GM21381 (cell line): ENCODE measurements around the gene ATF6B.

Experiments used
- ATAC-seq: cut with Tn5 transposase; IDR thresholded peaks from one replicate; pipeline ENCODE4 v1.9.1; 2021; ENCODE audit warnings: mild to moderate bottlenecking, moderate library complexity; ENCODE audit not compliant: unreplicated experiment

Gene ATF6B

GRCh38 chr6:32132110-32132509 lies 4.1 kb upstream of the ATF6B start:
- ATAC-seq: no peak

GRCh38 chr6:32131439-32131948 lies 3.4 kb upstream of the ATF6B start:
- ATAC-seq: no peak

- ATAC-seq: peak; percentile 19
Measured at GRCh38 chr6:32129297-32130088, 1.4 kb upstream of the ATF6B start.

GRCh38 chr6:32128751-32129296 lies 778 bp upstream of the ATF6B start:
- ATAC-seq: no peak

- no peak for ATAC-seq
Measured at GRCh38 chr6:32127409-32127716, 683 bp downstream of the ATF6B start.

DNA sequence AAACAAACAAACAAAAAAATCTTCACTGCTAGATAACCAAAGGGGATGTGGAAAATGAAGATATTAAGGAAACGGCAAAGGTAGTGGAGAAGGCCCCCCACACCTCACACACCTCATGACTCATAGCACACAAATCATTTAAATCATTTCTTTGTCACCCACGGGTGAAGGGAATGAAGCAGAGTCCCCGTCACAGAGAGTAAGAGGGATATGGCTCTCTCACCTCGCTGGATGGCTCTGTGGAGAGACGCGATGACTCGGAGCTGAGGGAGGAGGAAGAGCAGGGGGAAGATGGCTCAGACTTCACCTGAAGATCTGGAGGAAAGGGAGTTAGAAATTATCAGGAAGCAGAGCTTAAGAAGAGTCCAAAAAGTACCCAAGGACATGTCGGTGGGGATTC lies 1.2 kb downstream of the ATF6B start:
- no peak for ATAC-seq

- no peak for ATAC-seq
Measured at GRCh38 chr6:32123681-32124080, 4.4 kb downstream of the ATF6B start.

- no peak for ATAC-seq
Measured at GRCh38 chr6:32120573-32121059, 7.4 kb downstream of the ATF6B start.

DNA sequence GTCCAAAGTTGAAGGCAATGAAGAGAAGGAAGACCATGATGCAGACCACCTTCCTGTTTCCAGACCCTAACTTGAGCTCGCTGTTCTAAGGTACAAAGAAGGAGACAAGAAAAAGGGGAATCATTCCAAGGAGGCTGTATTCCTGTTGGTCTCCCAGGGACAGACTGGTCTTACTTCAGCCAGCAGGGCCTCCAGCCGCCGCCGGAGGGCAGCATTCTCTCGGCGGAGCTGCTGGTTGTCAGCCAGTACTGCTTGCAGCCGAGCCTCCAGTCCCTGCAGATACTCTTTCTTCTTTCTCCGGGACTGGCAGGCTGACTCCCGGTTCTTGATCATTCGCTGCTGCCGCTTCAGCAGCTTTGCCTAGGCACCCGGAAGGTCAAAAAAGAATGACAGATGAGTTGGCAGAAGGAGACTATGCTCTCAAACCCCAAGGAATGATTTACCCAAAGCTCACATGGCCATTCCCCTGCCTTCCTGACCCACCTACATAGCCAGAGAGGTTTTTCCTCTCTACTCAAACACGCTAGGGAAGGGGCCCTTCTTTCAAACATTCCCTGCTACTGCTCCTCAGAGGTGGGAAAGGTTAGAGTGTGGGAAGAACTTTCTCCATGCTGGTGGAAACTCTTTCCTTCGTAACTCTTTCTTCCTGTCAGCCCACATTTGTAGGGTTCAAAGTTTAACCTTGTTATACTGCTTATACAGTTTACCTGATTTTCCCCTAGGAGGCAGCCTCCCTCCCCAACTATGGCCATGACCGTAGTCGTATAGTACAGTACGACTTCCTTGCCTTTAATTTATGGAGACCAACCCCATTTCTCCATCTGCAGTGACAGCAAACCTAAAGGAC lies 9.0 kb downstream of the ATF6B start:
- no peak for ATAC-seq

DNA sequence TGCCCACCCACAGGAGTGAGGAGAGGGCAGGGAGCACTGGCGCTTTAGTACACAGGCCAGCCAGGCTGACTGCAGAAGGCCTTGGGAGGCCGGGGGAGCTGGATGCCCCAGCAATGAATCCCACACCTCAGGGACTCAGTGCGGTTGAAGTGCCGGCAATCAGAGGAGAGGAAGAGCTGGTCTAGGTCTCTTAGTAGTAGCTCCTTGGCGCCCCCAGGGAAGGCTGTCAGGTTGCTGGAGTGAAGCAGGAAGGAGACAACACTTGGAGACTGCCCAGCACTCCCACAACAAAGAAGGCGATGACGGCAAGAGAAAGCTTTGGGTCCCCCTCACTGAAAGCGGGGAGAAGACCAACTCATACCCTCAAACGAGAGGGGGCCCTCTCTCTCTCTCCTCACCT lies 10.6 kb downstream of the ATF6B start:
- no peak for ATAC-seq

DNA sequence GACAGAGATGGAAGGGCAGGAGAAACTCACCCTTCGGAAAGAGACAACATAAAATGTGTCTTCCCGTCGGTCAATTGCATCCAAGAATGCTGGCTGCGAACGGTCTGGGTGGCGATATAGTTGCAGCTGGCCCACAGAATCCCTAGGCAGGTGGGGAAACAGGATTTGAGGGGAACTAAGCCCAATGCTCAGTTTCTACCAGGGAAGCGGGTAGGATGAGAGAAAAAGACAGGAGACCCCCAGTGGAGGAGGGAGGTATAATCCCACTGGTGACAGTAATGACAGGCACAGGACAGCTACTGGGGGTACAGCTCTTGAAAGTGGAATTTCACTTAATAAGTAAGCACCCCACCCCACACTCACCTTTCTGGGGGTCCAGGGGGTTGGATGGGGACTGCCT lies 11.4 kb downstream of the ATF6B start:
- no peak for ATAC-seq

DNA sequence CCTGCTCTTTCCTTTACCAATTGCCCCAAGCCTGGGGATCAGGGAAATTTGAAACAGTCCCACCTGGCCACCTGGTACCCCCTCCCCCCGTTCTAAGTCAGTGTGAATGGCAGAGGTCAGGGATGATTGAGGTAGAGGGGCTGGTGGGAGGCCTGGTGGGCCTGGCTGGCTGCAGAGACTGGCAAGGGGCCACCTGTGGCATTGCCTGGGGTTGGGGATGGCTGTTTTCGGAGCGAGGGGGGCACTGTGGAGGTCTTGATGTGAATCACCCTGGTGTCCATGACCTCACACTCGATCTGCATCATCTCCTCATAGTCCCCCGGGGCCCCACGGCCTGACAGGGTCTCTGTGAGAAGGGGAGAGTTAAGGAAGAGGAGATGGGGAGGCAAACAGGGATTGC lies 12.4 kb downstream of the ATF6B start:
- no peak for ATAC-seq

GRCh38 chr6:32114796-32115195 lies 13.2 kb downstream of the ATF6B start:
- ATAC-seq: no peak

- no peak for ATAC-seq
Measured at GRCh38 chr6:32113386-32114352, 14.4 kb downstream of the ATF6B start.

- no peak for ATAC-seq
Measured at GRCh38 chr6:32112431-32112980, 15.5 kb downstream of the ATF6B start.

GRCh38 chr6:32111424-32112066 lies 16.5 kb downstream of the ATF6B start:
- ATAC-seq: no peak

GRCh38 chr6:32110632-32111031 lies 17.4 kb downstream of the ATF6B start:
- no peak for ATAC-seq

GRCh38 chr6:32109765-32110160 lies 18.3 kb downstream of the ATF6B start:
- no peak for ATAC-seq

GRCh38 chr6:32109114-32109764 lies 18.8 kb downstream of the ATF6B start, which contains the start of gene TNXB:
Gene TNXB (minus strand): TSS chr6:32109338. CDS start chr6:32098198, 11,140 bp downstream.
- ATAC-seq: no peak
